Measurements from ENCODE around the gene TTLL8. TPM values are rescaled to one million over a fixed set of nuclear protein-coding genes. Genes with fewer than 3 reads are reported as not detected.

The TTLL8 gene
- total RNA-seq, 1 experiment from 2014 or later = not detected

DNA sequence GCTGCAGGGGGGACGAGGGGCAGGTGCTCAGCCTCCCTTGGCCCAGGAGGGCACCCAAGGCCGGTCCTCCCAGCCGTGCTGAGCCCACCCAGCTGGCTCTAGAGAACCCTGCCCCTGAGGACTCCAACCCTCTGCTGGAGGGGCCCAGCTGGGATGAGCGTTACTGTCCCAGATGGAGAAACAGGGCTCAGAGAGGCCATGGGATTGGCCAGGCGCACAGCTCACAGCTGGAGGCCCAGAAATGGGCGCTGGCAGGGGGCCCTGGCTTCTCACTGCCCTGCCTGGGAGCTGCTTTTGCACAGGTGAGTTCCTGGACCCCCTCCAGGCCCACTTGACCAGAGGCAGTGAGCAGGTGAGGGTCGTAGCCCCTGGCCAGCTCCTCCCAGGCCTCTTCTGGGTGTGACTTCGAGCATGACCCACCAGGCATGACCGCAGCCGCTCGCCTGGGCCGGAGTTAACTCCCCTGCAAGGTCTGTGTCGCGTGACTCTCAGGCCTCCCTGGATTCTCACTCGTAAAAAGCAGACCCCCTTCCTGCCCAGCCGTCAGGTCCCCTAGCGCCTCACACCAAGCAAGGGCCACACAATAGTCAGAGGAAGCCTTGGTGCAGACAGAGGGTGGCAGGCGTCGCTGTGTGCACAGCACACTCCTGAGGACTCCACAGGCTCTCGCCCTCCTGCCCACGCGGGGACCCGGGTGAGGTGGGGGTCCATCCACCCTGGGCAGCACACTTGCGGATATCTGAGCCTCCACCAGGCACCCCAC is 25.8 kb downstream of the TTLL8 start:
- in situ Hi-C loops (cut with HindIII; ENCODE audit: low pct_unique_long_range_greater_than_20kb, low sequenced_read_pairs) = no loop called here
- DNase-seq (ENCODE audit: low read depth) = no peak

DNA sequence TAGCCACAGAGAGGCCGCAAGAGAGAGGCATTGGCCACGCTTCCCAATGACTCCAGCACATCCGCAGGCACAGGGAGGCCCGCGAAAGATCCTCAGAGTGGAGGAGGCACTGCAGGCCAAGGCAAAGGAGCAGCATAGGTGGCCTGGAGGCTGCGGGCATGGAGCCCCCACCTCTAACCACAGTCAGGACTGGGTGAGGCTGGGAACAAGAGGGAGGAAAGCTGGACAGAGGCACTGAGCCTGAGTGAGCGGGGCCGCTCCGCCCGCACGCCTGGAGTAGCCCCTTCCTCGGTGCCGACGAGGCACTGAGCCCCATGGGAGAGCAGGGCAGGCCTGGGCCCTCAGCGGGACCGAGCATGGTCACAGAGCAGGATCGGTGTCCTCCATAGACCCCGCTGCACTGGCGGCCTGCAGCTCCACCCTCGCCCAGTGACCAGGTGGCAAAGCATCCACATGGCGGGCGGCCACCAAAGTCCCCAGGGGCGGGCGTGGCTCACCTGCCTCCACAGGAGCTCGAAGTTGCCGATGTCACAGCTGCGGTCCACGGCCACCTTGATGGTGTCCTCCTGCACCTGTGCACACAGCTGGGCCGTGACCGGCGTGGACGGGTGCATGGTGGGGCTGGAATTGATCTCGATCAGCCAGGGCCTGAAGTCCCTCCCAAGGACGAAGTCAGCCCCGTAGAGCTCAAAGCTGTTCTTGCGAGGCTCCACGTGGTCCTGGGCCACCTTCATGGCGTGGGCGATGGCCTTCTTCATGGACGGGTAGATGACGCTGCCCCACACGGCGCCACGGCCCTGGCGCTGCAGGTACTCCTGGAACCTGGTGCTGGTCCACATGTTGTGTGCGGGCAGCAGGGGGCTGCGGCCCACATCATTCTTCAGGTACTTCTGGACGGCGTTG is 26.7 kb downstream of the TTLL8 start:
- DNase-seq (ENCODE audit: low read depth) = no peak
- in situ Hi-C loops (cut with HindIII; ENCODE audit: low pct_unique_long_range_greater_than_20kb, low sequenced_read_pairs) = no loop called here

DNA sequence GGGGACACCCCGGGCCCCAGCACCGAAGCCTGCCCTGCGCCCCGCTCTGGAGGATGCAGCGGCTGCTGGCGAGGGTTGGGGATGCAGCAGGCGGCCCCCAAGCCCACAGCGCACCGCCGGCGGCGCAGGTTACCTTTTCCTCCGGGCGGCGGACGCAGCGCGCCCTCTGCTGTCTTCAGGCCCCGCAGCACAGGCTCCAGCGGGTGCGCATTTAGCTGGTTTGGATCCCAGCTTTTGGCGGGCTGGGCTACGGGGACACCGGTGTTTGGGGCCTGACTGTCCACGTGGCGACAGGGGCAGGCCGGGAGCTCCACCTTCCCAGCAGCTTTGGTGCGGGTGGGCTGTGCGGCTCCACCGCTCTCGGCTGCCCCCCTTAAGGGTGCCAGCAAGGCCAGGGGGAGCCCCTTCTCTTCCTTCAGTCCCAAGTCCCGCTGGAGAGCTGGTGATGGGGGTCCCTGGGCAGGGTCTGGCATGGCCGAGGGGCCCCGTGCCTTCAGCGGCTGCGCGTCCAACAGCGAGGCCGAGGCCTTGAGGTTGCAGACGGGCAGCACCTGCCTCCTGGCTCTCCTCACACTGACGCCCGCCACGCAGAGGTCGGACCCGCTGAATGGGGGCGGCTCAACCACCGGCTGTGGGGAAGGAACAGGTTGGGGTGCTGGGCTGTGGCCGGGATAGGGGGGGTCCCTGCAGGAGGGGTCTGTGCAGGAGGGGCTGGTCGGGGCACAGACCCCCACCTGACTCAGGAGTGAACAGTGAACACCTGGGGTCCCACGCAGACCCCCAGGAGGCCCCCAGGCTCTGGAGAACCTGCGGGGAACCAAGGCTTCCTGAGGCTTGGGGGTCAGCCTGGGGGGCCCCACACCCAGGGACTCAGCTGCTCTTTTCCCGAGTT is 27.6 kb downstream of the TTLL8 start:
- in situ Hi-C loops (cut with HindIII; ENCODE audit: low pct_unique_long_range_greater_than_20kb, low sequenced_read_pairs) = no loop called here
- DNase-seq (ENCODE audit: low read depth) = peak; percentile 56

DNA sequence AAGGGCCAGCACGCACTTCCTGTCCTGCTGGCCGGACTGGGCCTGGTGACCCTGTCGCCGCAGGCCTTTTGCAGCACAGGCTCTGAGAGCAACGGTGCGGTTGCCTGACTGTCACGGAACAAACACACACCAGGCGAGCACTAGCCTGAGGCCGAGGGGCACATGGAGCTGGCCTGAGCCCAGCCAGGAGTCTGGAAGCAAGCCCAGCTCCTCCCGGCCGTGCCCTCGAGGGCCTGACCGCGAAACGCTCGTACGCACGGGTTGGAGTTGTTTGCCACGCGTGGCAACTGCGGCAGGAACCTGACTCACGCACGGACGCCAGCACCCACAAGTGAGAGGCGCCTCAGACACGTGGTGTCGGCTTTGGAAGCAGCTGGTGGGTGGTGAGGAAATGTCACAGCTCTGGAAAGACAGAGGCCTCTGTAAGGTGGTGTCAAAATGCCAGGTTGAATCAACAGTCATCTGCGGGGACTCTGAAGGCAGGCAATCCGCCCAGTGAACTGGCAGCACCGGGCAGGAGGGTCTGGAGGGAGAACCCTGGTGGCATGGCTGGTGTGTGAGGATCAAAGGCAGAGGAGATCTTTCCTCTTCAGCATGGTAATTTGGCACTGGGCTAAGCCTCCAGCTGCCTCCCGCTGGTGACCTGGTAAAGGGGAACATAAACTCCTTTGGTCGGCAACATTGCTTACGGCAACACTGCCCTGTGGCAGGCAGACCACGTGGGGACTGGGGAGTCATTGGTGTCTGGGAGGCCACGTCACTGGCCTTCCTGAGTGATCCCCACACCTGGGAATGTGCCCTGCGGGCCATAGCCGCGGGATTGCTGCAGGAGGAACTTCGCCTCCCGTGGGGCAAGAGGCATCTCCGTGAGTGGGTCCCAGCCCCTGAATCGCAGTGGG is 30.2 kb downstream of the TTLL8 start:
- in situ Hi-C loops (cut with HindIII; ENCODE audit: low pct_unique_long_range_greater_than_20kb, low sequenced_read_pairs) = no loop called here
- DNase-seq (ENCODE audit: low read depth) = no peak

DNA sequence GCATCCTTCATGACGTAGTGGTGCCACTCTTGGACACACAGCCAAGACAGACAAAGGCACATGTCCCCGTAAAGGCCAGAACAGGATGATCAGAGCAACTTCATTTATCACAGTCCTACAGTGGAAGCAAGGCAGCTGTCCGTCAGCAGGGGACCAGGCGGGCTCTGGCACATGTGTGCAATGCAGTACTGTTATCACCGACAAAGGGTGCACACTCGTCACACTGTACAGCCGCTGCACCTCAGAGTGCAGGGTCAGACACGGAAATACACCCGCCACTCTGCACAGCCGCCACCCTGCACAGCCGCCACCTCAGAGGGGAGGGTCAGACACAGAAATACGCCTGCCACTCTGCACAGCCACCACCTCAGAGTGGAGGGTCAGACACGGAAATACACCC is 32.1 kb downstream of the TTLL8 start:
- in situ Hi-C loops (cut with HindIII; ENCODE audit: low pct_unique_long_range_greater_than_20kb, low sequenced_read_pairs) = no loop called here
- DNase-seq (ENCODE audit: low read depth) = no peak

DNA sequence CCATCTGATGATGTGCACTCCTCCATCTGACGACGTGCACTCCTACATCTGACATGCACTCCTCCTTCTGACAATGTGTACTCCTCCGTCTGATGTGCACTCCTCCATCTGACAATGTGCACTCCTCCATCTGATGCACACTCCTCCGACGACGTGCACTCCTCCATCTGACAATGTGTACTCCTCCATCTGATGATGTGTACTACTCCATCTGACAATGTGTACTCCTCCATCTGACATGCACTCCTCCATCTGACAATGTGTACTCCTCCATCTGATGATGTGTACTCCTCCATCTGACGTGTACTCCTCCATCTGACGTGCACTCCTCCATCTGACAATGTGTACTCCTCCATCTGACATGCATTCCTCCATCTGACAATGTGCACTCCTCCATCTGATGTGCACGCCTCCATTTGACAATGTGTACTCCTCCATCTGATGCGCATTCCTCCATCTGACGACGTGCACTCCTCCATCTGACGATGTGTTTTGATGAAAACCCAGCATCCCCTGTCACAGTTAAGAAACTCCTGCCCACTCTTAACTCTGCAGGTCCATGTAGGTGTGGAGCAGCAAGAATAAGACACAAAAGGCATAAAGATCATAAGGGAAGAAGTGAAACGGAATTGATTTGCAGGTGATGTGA is 35.8 kb downstream of the TTLL8 start:
- no peak for DNase-seq (ENCODE audit: low read depth)
- in situ Hi-C loops (cut with HindIII; ENCODE audit: low pct_unique_long_range_greater_than_20kb, low sequenced_read_pairs) = no loop called here

DNA sequence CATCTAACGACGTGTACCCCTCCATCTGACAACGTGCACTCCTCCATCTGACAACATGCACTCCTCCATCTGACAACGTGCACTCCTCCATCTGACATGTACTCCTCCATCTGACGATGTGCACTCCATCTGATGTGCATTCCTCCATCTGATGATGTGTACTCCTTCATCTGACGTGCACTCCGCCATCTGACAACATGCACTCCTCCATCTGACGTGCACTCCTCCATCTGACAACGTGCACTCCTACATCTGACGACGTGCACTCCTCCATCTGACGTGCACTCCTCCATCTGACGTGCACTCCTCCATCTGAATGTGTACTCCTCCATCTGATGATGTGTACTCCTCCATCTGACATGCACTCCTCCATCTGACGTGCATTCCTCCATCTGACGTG is 37.5 kb downstream of the TTLL8 start:
- in situ Hi-C loops (cut with HindIII; ENCODE audit: low pct_unique_long_range_greater_than_20kb, low sequenced_read_pairs) = no loop called here
- DNase-seq (ENCODE audit: low read depth) = no peak

DNA sequence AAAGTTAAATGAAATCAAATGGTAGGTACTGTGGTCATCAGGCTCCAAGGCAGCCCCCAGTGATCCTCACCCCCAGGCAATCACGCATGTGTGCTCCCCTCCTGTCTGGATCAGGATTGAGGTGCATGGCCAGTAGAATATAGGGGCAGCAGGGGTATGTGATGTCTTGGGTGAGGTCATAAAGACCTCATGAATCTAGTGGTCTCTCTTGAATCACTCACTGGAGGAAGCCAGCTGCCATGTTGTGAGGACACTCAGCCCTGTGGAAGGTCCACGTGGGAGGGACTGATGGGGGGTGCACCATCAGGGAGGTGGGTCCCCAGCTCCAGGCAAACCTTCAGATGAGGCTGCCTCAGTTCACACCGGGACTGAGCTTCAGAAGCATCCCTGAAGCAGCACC is 38.8 kb downstream of the TTLL8 start:
- in situ Hi-C loops (cut with HindIII; ENCODE audit: low pct_unique_long_range_greater_than_20kb, low sequenced_read_pairs) = no loop called here
- DNase-seq (ENCODE audit: low read depth) = no peak

DNA sequence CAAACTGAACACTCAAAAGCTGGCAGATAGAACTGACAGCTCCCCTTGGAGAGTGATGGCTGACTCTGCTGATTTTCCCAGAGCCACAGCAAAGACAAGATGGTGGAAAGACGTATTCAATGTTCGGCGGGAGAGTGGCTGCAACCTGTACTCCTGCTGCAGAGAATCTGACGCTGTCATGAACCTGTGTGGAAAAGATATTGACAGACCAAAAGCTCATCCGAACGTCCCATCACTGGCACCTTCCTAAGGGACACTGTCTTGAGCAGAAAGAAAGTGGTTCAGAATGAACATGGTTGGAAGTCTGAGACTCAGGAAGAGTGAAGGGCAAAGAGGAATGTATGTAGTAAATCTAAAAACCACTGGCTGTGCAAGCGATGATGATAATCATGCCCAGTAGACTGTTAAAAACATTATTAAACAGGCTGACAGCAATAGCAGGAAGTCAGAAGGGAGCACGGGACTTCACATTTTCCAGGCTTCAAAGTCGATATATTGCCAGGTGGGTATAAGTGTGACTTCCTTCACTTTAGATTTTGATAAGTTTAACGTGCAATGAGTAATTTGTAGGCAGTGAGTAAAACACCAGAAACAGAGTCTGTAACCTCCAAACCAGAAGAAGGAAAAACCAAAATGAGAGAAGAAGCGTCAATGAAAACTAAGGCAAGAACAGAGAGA is 39.4 kb downstream of the TTLL8 start:
- in situ Hi-C loops (cut with HindIII; ENCODE audit: low pct_unique_long_range_greater_than_20kb, low sequenced_read_pairs) = no loop called here

DNA sequence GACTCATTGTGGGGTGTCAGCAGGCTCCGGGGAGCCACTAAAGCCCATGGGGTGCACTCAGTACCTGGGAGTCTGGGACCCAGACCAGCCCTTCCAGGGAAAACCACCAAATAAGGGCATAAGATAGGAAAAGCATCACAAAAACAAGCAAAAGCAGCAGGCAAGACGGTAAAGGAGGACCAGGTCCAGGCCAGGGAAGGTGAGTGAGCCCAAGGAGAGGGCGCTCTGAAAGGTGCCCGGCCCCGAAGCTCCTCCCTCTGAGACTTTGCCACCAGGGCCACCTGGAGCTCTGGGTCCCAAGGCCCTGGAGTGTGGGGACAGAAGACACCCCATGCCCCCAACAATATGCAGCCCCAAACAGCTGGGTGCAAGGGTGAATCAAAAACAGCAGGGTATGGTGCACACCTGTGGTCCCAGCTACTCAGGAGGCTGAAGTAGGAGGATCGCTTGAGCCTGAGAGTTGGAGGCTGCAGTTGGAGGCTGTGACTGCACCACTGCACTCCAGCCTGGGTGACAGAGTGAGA is 40.3 kb downstream of the TTLL8 start:
- in situ Hi-C loops (cut with HindIII; ENCODE audit: low pct_unique_long_range_greater_than_20kb, low sequenced_read_pairs) = no loop called here
- no peak for DNase-seq (ENCODE audit: low read depth)

More for the DNA sequence above, 39.4 kb downstream of the TTLL8 start:
- no peak for DNase-seq (ENCODE audit: low read depth)

DNA sequence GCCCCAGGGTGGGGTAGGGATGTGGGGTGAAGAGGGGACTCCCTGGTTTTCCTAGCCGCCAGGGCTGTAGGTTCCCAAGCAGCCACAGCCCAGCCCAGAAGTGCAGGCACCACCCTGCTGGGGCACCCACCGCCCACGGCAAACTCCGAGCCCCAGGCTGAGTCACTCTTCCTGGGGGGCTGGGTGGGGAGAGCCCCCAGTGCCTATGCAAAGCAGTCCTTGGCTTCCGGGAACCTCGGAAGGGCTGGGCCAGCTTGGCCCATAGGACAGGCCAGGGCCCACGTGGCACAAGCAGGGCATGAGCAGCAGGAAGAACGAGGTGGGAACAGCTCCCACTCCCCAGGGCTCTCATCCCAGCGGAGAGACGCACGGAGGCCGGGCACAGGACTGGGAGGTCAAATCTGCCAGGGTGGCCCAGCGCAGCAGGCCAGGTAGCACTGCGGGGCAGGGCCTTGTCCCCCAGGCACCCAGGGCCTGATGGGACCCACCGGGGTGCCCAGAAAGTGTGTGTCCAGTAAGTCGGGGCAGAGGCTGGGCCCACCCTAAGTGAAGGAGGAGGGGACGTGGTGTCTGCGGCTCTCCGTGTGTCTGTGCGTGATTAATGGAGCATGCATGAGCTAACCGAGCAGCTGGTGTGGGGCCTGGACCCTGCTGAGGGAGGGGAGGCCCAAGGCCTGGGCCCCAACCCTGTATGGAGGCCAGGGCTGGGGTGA is 41.0 kb downstream of the TTLL8 start:
- in situ Hi-C loops (cut with HindIII; ENCODE audit: low pct_unique_long_range_greater_than_20kb, low sequenced_read_pairs) = no loop called here
- DNase-seq (ENCODE audit: low read depth) = no peak

DNA sequence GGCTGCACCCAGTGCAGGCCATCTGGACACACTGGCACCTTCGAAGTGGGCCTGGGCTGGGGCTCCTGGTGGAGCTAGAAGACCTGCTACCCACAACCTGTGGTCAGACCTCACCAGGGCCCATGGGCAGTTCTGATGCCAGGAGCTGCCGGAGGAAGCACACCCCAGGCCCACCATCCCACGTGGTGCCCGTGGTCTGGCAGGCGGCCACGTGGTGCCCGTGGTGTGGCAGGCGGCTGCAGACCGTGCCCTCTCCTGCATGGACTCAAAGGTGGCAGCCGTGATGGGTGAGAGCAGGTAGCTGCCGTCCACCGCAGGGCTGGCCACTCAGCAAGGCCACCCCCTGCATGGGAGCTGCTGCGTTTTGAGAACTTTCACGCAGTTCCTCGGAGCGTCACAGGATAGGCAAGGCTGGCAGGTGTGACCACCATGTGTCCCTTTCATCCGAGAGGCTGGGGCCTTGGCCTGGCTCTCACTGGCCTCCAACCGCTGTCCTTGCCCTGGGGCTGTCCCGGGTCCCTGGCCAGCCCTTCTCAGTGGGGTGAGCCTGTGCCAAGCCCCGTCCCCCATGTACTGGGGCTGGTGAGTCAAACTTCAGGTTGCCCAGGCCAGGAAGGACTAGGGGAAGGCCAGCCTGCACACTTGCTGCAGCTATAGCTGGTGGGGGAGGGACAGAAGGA is 41.6 kb downstream of the TTLL8 start:
- in situ Hi-C loops (cut with HindIII; ENCODE audit: low pct_unique_long_range_greater_than_20kb, low sequenced_read_pairs) = no loop called here
- DNase-seq (ENCODE audit: low read depth) = no peak

DNA sequence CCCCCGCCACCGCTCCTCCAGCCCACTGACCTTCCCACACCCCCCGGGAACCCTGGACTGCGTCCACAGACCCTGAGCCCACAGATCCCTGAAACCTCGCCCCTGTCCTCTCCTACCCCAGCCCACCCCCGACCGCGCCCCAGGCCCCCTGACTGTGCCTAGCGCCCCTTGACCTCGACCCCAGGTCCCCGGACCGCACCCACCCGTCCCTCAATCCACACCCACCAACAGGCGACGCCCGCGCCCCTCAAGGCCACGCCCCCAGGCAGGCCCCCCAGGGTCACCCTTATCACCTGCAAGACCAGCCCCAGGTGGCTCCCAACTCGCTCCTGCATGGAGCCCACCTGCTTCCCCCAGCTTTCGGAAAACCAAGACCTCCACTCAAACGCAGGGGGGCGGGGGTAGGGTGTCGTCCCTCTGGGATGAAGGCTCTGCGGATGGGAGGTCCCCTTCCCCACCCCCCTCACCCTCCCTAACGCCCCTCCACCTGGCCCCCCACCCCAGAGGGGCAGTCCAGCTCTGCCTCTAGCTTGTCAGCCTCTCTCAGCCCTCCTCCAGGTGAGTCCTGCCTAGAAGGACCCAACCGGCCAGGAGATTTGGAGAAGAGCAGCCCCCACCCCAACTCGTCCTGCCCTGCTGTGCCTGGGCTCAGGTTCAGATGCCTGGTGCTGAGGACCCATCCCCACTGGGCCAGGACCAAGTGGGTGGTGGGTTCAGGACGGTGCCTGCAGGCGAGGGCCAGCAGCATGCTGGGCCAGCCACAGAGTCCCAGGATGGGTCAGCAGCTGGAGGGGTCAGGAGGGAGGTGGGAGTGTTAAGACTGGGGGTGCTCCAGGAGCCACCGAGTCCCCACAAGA is 42.4 kb downstream of the TTLL8 start:
- in situ Hi-C loops (cut with HindIII; ENCODE audit: low pct_unique_long_range_greater_than_20kb, low sequenced_read_pairs) = no loop called here
- DNase-seq (ENCODE audit: low read depth) = no peak

DNA sequence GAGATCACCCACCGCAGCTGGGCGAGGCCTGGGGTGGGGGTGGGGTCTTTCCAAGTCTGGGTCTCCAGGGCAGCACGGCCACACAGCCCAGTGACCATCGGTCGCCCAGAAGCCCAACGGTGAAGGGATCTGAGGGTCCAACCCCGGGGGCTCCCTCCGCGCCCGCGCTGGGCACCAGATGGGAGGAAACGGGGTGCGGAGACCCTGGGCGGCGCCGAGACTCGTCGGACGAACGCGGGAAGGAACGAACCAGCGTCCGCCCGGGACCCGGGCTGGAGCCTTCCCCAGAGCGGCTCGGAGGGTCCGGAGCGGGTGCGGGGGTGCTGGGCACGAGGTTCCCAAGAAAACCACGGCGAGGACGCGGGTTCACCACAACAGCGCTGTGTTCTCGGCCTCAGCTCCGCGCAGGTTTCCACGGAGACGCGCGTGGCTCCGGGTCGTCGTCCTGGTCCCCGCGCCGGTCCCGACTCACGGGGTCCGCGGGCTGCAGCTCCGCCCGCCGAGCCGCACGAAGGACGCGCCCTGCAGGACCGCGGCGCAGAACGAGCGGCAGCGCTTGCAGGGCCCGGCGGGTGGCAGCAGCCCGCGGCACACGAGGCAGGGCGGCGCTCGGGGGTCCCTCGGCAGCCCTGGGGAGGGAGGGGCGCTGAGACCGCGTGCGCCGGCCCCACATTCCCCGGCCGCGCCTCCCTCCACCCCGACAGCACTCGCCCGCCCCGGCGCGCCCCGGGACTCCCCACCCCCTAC is 43.3 kb downstream of the TTLL8 start:
- in situ Hi-C loops (cut with HindIII; ENCODE audit: low pct_unique_long_range_greater_than_20kb, low sequenced_read_pairs) = no loop called here
- no peak for DNase-seq (ENCODE audit: low read depth)
